Vagina (tissue), 2 donors: ENCODE measurements around the gene KLHL29.

Source experiments
- CTCF ChIP-seq, 3 experiments: fragments of 450-650 bp in 2 of 3; fragments of 200-600 bp in 1 of 3; sonication (generic) in 1 of 3; IDR thresholded peaks; one replicate each; pipeline ENCODE4 v1.5.1; 2017 to 2019; ENCODE audit warnings: antibody characterized with exemption in 3 of 3, mild to moderate bottlenecking in 2 of 3, moderate library complexity in 2 of 3
- POLR2A ChIP-seq, 2 donors: fragments of 450-650 bp; IDR thresholded peaks; one replicate each; pipeline ENCODE4 v1.6.1; 2017; ENCODE audit warnings: antibody characterized with exemption in 2 of 2, mild to moderate bottlenecking in 2 of 2, moderate library complexity in 2 of 2
- POLR2AphosphoS5 ChIP-seq, 2 donors: sonication (generic); formaldehyde crosslinking; IDR thresholded peaks; one replicate each; pipeline ENCODE4 v1.9.0; 2017; ENCODE audit warnings: antibody characterized with exemption in 2 of 2, mild to moderate bottlenecking in 2 of 2, low read depth in 1 of 2; ENCODE audit not compliant: insufficient read depth in 1 of 2

- TF ChIP-seq CTCF (IDR thresholded peaks at IDR 0.05) (no peak), POLR2A (IDR thresholded peaks at IDR 0.05) (no peak), POLR2AphosphoS5 (IDR thresholded peaks at IDR 0.05; ENCODE audit: insufficient read depth in 1 of 2, low read depth in 1 of 2) (no peak)
Measured at GRCh38 chr2:23484767-23485166, 99.8 kb downstream of the KLHL29 start.
